Breast epithelium (tissue), 3 donors: Measurements from ENCODE around the gene DGUOK.

Experiments
- POLR2A ChIP-seq: fragments of 450-650 bp; IDR thresholded peaks from one replicate; pipeline ENCODE4 v1.6.1; 2016; ENCODE audit warnings: antibody characterized with exemption, mild to moderate bottlenecking, moderate library complexity
- POLR2AphosphoS5 ChIP-seq, 3 donors: sonication (generic); formaldehyde crosslinking; IDR thresholded peaks; one replicate each; pipeline ENCODE4 v1.6.1; 2017; ENCODE audit warnings: antibody characterized with exemption in 3 of 3
- TF ChIP-seq, protein P1 (sequence below), 3 donors: fragments of 450-650 bp; IDR thresholded peaks; one replicate each; pipeline ENCODE4 v1.5.1; 2016 to 2017; ENCODE audit warnings: antibody characterized with exemption in 3 of 3, mild to moderate bottlenecking in 3 of 3, moderate library complexity in 3 of 3

DNA sequence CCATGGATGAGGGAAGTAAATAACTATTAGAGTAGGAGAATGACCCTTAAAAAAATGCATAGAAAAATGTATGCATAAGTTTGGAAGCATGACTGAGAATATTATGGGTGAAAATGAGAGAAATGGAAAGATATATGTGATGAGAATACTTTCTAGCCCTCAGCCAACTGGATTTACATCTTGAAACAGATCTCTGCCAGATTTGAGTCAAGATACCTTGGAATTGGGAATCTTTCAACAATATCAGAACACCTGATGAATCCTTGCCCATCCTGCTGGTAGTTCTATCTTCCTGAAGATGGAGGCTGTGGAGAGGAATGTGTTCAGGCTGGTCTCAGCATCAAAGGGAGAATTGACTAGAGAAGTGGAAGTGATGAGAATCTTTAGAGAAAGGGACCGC, 63.9 kb downstream of the DGUOK start:
- TF ChIP-seq POLR2A (no peak), POLR2AphosphoS5 (IDR thresholded peaks at IDR 0.05) (no peak)
- TF ChIP-seq, protein P1, sequence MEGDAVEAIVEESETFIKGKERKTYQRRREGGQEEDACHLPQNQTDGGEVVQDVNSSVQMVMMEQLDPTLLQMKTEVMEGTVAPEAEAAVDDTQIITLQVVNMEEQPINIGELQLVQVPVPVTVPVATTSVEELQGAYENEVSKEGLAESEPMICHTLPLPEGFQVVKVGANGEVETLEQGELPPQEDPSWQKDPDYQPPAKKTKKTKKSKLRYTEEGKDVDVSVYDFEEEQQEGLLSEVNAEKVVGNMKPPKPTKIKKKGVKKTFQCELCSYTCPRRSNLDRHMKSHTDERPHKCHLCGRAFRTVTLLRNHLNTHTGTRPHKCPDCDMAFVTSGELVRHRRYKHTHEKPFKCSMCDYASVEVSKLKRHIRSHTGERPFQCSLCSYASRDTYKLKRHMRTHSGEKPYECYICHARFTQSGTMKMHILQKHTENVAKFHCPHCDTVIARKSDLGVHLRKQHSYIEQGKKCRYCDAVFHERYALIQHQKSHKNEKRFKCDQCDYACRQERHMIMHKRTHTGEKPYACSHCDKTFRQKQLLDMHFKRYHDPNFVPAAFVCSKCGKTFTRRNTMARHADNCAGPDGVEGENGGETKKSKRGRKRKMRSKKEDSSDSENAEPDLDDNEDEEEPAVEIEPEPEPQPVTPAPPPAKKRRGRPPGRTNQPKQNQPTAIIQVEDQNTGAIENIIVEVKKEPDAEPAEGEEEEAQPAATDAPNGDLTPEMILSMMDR (IDR thresholded peaks at IDR 0.05): no peak
